ENCODE results near the gene APOBEC3A.
A peak's percentile ranks its signal among the peaks of the same experiment; 100 is the strongest.
"Not testable (repeated sequence)": the region's sequence is repeated elsewhere in the genome, so short reads cannot be mapped to it uniquely, and the experiment has no call there.

Gene APOBEC3A

GRCh38 chr22:38981992-38982927 lies 24.9 kb downstream of the APOBEC3A start, which contains the start of gene APOBEC3B:
APOBEC3B (plus strand) TSS chr22:38982347; CDS start chr22:38982454, 107 bp downstream.
- peak; percentile 22 to 25 for DNase-seq

GRCh38 chr22:38984224-38984623 lies 26.8 kb downstream of the APOBEC3A start:
- no peak for DNase-seq

- DNase-seq: not testable (repeated sequence)
These were observed 27.7 kb downstream of the APOBEC3A start for GRCh38 chr22:38984784-38985757.

- DNase-seq: no peak
These were observed 29.2 kb downstream of the APOBEC3A start for GRCh38 chr22:38986629-38987028.

- no peak for DNase-seq
These were observed 29.9 kb downstream of the APOBEC3A start for GRCh38 chr22:38987171-38987895.

GRCh38 chr22:38989466-38989865 lies 32.1 kb downstream of the APOBEC3A start:
- DNase-seq: no peak

GRCh38 chr22:38992871-38993371 lies 35.5 kb downstream of the APOBEC3A start:
- not testable (repeated sequence) for DNase-seq

- no peak for DNase-seq
These were observed 38.7 kb downstream of the APOBEC3A start for GRCh38 chr22:38996105-38996504.

- no peak for DNase-seq
These were observed 40.1 kb downstream of the APOBEC3A start for GRCh38 chr22:38997518-38997917.

- DNase-seq: peak; percentile 79 to 83
These were observed 45.8 kb downstream of the APOBEC3A start for GRCh38 chr22:39003165-39003638.

GRCh38 chr22:39007177-39007576 lies 49.8 kb downstream of the APOBEC3A start:
- DNase-seq: no peak

GRCh38 chr22:39008271-39008850 lies 51.0 kb downstream of the APOBEC3A start:
- DNase-seq: peak in 1 of 2 experiments; percentile 13

GRCh38 chr22:39010946-39011345 lies 53.5 kb downstream of the APOBEC3A start:
- no peak for DNase-seq

Data from Kasumi-1 (cell line).